GM12801 (cell line): ENCODE measurements around the gene ARHGEF10L.

Experiments used
- TF ChIP-seq, protein P1 (sequence below): IDR thresholded peaks from one replicate; pipeline ENCODE4 v1.5.1; 2011; ENCODE audit warnings: control low read depth; ENCODE audit not compliant: insufficient read length; ENCODE audit errors: extremely low read depth

The ARHGEF10L gene

DNA sequence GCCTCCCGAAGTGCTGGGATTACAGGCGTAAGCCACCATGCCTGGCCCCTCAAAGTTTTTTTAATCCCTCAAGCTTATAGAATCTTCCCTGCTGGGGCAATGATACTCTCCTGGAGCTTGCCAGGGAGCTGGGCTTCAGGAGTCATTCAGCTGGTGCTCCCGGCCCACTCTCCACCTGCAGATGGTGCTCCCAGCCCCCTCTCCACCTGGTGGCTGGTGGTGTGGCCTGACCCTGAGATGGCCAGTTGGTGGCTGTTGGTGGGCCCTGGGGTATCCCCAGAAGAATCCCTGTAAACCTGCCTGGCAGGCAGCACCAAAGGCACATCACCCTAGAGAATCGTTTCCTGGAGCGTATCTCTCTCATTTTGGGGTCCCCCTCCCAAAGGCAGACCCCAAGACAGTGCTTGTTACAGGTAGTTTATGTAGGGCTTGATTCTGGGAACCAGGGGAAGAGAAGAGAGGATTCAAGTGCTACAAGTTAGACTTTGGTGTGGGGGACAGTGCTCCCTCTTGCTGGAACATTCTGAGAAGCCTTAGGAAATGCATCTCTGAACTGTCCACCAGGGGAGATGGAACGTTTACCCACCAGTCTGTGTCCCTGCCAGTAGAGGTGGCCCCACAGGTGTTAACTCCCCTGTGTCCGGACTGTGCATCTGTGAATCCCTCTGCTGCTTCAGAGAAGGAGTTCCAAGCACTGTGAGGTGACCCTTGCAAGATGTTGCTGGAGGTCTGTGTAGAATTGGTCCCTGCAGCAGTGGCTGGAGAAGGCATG lies 186.5 kb downstream of the ARHGEF10L start:
- TF ChIP-seq, protein P1, sequence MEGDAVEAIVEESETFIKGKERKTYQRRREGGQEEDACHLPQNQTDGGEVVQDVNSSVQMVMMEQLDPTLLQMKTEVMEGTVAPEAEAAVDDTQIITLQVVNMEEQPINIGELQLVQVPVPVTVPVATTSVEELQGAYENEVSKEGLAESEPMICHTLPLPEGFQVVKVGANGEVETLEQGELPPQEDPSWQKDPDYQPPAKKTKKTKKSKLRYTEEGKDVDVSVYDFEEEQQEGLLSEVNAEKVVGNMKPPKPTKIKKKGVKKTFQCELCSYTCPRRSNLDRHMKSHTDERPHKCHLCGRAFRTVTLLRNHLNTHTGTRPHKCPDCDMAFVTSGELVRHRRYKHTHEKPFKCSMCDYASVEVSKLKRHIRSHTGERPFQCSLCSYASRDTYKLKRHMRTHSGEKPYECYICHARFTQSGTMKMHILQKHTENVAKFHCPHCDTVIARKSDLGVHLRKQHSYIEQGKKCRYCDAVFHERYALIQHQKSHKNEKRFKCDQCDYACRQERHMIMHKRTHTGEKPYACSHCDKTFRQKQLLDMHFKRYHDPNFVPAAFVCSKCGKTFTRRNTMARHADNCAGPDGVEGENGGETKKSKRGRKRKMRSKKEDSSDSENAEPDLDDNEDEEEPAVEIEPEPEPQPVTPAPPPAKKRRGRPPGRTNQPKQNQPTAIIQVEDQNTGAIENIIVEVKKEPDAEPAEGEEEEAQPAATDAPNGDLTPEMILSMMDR: no peak

DNA sequence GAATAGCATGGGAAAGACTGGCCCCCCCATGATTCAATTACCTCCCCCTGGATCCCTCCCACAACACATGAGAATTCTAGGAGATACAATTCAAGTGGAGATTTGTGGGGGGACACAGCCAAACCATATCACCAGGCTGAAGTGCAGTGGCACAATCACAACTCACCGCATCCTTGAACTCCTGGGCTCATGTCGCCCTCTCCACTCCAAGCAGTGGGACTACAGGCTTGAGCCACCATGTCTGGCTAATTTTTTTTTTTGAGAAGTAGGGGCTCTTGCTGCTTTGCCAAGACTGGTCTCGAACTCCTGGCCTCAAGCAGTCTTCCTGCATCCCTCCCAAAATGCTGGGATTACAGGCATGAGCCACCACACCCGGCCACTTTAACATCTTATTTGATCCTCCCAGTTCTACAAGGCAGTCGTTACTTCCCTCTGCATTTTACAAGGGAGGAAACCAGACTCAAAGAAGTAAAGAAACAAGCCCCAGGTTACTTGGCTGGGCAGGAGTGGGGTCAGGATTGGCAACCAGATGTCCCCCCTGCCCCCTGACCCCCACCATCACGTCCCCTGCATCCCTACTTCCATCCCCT lies 188.7 kb downstream of the ARHGEF10L start:
- TF ChIP-seq, protein P1: no peak

- TF ChIP-seq, protein P1: no peak
Measured at GRCh38 chr1:17729248-17729647, 189.8 kb downstream of the ARHGEF10L start.

GRCh38 chr1:17729909-17730308 lies 190.4 kb downstream of the ARHGEF10L start:
- TF ChIP-seq, protein P1: no peak

GRCh38 chr1:17731460-17731859 lies 192.0 kb downstream of the ARHGEF10L start:
- TF ChIP-seq, protein P1: no peak

- TF ChIP-seq, protein P1: no peak
Measured at GRCh38 chr1:17732475-17732874, 193.0 kb downstream of the ARHGEF10L start.

DNA sequence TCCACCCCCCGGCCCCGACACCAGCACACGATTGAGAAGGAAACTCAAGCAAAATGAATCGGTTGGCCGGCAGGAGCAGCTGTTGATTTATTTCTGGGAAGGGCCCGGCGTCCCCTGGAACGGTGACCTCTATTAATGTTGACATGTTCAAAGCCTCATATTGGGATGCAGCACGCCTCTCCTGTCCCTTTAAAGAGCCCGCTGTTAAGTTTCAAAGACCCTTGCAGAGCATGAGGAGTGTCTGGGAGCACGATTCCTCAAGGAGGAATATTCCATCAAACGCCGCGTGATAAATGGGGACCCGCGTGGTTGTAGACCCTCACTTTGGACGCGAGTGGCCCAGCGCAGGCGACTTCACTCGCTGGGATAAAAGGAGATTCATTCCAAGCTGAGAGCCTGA lies 194.2 kb downstream of the ARHGEF10L start:
- TF ChIP-seq, protein P1: no peak
